HepG2 (cell line): ENCODE measurements around the gene DUS3L. TPM values are rescaled to one million over a fixed set of nuclear protein-coding genes. Genes with fewer than 3 reads are reported as not detected.

ENCODE experiments used
- AGO1 ChIP-seq: fragments of 200-400 bp; formaldehyde crosslinking; IDR thresholded peaks from 2 replicates; pipeline ENCODE4 v1.6.1; 2017; ENCODE audit warnings: mild to moderate bottlenecking, low read depth, low read length, moderate library complexity; ENCODE audit not compliant: poor library complexity, severe bottlenecking
- ATF7-NPFF ChIP-seq: sonication (generic); formaldehyde crosslinking; IDR thresholded peaks from 2 replicates; pipeline ENCODE4 v1.8.1; 2023; ENCODE audit warnings: mild to moderate bottlenecking, low read depth, missing genetic modification reagents, moderate library complexity
- BCL3 ChIP-seq: sonication (generic); formaldehyde crosslinking; IDR thresholded peaks from 2 replicates; pipeline ENCODE4 v1.5.1; 2020; ENCODE audit warnings: mild to moderate bottlenecking, missing genetic modification reagents, moderate library complexity
- BCLAF1 ChIP-seq: fragments of 450-650 bp; IDR thresholded peaks from 2 replicates; pipeline ENCODE4 v1.6.1; 2017; ENCODE audit warnings: mild to moderate bottlenecking
- GPN1 ChIP-seq: sonication (generic); formaldehyde crosslinking; IDR thresholded peaks from 2 replicates; pipeline ENCODE4 v1.5.1; 2020; ENCODE audit warnings: missing genetic modification reagents, borderline replicate concordance
- HOXA9 ChIP-seq: sonication (generic); formaldehyde crosslinking; IDR thresholded peaks from 2 replicates; pipeline ENCODE4 v1.8.1; 2022; ENCODE audit warnings: missing genetic modification reagents, mild to moderate bottlenecking, moderate library complexity, borderline replicate concordance
- JARID2 ChIP-seq: sonication (generic); formaldehyde crosslinking; IDR thresholded peaks from 2 replicates; pipeline ENCODE4 v1.8.1; 2023; ENCODE audit warnings: missing genetic modification reagents, inconsistent platforms; ENCODE audit not compliant: insufficient replicate concordance
- KDM5B ChIP-seq: sonication (generic); formaldehyde crosslinking; IDR thresholded peaks from 2 replicates; pipeline ENCODE4 v1.4.0; 2020; ENCODE audit warnings: missing genetic modification reagents, mild to moderate bottlenecking, borderline replicate concordance
- MBD4 ChIP-seq: IDR thresholded peaks from 2 replicates; pipeline ENCODE4 v1.6.1; 2012; ENCODE audit warnings: low read length, inconsistent platforms, borderline replicate concordance
- MYNN ChIP-seq: sonication (generic); formaldehyde crosslinking; IDR thresholded peaks from 2 replicates; pipeline ENCODE4 v1.4.0; 2020; ENCODE audit warnings: mild to moderate bottlenecking, low read depth, missing genetic modification reagents
- MZF1 ChIP-seq: sonication (generic); formaldehyde crosslinking; IDR thresholded peaks from 2 replicates; pipeline ENCODE4 v1.8.1; 2023; ENCODE audit warnings: mild to moderate bottlenecking, missing genetic modification reagents, borderline replicate concordance
- TARDBP ChIP-seq: sonication (generic); formaldehyde crosslinking; IDR thresholded peaks from 2 replicates; pipeline ENCODE4 v1.8.0; 2022; ENCODE audit warnings: mild to moderate bottlenecking, missing genetic modification reagents
- THYN1 ChIP-seq: sonication (generic); formaldehyde crosslinking; IDR thresholded peaks from 2 replicates; pipeline ENCODE4 v1.8.1; 2023; ENCODE audit warnings: low read depth, mild to moderate bottlenecking, moderate library complexity, missing genetic modification reagents, borderline replicate concordance
- ZFP36L1 ChIP-seq: sonication (generic); formaldehyde crosslinking; IDR thresholded peaks from 2 replicates; pipeline ENCODE4 v1.8.0; 2022; ENCODE audit warnings: mild to moderate bottlenecking, missing genetic modification reagents, moderate library complexity
- ZFY ChIP-seq: sonication (generic); formaldehyde crosslinking; IDR thresholded peaks from 2 replicates; pipeline ENCODE4 v1.4.0; 2020; ENCODE audit warnings: missing genetic modification reagents
- ZNF430 ChIP-seq: sonication (generic); formaldehyde crosslinking; IDR thresholded peaks from 2 replicates; pipeline ENCODE4 v1.9.0; 2021; ENCODE audit warnings: mild to moderate bottlenecking, missing genetic modification reagents
- ZNF513 ChIP-seq: sonication (generic); formaldehyde crosslinking; conservative IDR thresholded peaks from 2 replicates; pipeline ENCODE4 v1.5.0; 2020; ENCODE audit warnings: missing genetic modification reagents
- ZNF609 ChIP-seq: sonication (generic); formaldehyde crosslinking; IDR thresholded peaks from 2 replicates; pipeline ENCODE4 v1.4.0; 2020; ENCODE audit warnings: mild to moderate bottlenecking, missing genetic modification reagents, borderline replicate concordance
- polyA plus RNA-seq, 8 experiments: library from polyadenylated mRNA; depleted of rRNA in 3 of 8; stranded (reverse) in 7 of 8; unstranded in 1 of 8; fragments of >200 nt; fragmentation: Illumina TruSeq in 4 of 8; extraction: Trizol in 4 of 8; gene quantifications; 2 replicates each; pipeline versions ENCODE4 v1.2.1 to v1.2.3, GENCODE V29; 2011 to 2016; ENCODE audit warnings: low read depth in 4 of 8, missing spikeins in 1 of 8, mixed read lengths in 1 of 8; ENCODE audit not compliant: insufficient read depth in 1 of 8
- total RNA-seq, 5 experiments: library from RNA; depleted of rRNA; stranded (reverse); fragments of >200 nt; fragmentation: Illumina TruSeq; extraction: Trizol; gene quantifications; 2 replicates each; pipeline ENCODE4 v1.2.3, GENCODE V29; 2016; ENCODE audit warnings: low read depth in 1 of 5

Gene DUS3L
- total and polyA plus RNA-seq, 2 of the 13 experiments (the other 11 are each of a cell fraction or from before 2014, with no cell fraction given) = 13.3 to 25.1 TPM

GRCh38 chr19:5805462-5806132 lies 14.6 kb upstream of the DUS3L start (continued):
- no peak; the same call in 1 of the 2 replicates for TF ChIP-seq BCL3
- TF ChIP-seq ZNF430 (CRISPR knock-in tag) = 0 out of 2 replicates have a peak, but pooled peaks have one; percentile 24
- TF ChIP-seq ZFY = peak; percentile 62
- TF ChIP-seq GPN1 = no peak
- TF ChIP-seq TARDBP (CRISPR knock-in tag) = peak; percentile 55; the same call in 1 of the 2 replicates
- TF ChIP-seq MZF1 = no peak
- no peak for TF ChIP-seq ZFP36L1
- no peak for TF ChIP-seq MBD4
- no peak for TF ChIP-seq ZNF609 (CRISPR knock-in tag)
- no peak for TF ChIP-seq ATF7-NPFF
- no peak for TF ChIP-seq ZNF513 (CRISPR knock-in tag)
- TF ChIP-seq THYN1 (CRISPR knock-in tag) = no peak
- TF ChIP-seq BCLAF1 = no peak
- TF ChIP-seq MYNN (CRISPR knock-in tag) = no peak
- no peak for TF ChIP-seq JARID2 (CRISPR knock-in tag)
- TF ChIP-seq AGO1 = peak; percentile 80
- TF ChIP-seq HOXA9 (CRISPR knock-in tag) = no peak
- peak; percentile 81 for TF ChIP-seq KDM5B
